ENCODE results near the gene SLC39A8.

DNA sequence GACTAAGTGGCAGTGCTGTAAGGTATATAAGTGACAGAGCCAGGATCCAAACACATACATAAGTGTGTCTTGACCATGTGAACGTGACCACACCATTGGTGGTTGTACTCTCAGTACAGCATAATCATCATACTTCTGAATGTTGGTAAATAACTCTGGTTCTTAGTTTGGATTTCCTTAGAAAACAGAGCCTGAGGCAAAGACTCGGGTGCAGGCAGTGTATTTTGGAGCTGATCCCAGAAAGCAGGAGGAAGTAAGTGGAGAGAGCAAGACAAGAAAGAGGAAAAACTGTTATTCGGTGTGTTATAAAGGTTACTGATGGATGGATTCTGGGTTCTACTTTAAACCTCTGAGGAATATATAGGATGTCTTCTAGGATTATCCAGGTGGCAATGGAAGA is 127.9 kb downstream of the SLC39A8 start:
- TF ChIP-seq, protein P1, sequence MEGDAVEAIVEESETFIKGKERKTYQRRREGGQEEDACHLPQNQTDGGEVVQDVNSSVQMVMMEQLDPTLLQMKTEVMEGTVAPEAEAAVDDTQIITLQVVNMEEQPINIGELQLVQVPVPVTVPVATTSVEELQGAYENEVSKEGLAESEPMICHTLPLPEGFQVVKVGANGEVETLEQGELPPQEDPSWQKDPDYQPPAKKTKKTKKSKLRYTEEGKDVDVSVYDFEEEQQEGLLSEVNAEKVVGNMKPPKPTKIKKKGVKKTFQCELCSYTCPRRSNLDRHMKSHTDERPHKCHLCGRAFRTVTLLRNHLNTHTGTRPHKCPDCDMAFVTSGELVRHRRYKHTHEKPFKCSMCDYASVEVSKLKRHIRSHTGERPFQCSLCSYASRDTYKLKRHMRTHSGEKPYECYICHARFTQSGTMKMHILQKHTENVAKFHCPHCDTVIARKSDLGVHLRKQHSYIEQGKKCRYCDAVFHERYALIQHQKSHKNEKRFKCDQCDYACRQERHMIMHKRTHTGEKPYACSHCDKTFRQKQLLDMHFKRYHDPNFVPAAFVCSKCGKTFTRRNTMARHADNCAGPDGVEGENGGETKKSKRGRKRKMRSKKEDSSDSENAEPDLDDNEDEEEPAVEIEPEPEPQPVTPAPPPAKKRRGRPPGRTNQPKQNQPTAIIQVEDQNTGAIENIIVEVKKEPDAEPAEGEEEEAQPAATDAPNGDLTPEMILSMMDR (IDR thresholded peaks at IDR 0.05), result no peak
- TF ChIP-seq POLR2A (IDR thresholded peaks at IDR 0.05) (no peak), POLR2AphosphoS5 (IDR thresholded peaks at IDR 0.05) (no peak)

All from prostate gland (tissue), 2 donors.